GM19025 (cell line): ENCODE results near the gene CPLX1.

ENCODE experiments used
- ATAC-seq: cut with Tn5 transposase; IDR thresholded peaks from one replicate; pipeline ENCODE4 v1.9.1; 2021; ENCODE audit warnings: mild to moderate bottlenecking, low read depth, moderate library complexity; ENCODE audit not compliant: unreplicated experiment

The CPLX1 gene

DNA sequence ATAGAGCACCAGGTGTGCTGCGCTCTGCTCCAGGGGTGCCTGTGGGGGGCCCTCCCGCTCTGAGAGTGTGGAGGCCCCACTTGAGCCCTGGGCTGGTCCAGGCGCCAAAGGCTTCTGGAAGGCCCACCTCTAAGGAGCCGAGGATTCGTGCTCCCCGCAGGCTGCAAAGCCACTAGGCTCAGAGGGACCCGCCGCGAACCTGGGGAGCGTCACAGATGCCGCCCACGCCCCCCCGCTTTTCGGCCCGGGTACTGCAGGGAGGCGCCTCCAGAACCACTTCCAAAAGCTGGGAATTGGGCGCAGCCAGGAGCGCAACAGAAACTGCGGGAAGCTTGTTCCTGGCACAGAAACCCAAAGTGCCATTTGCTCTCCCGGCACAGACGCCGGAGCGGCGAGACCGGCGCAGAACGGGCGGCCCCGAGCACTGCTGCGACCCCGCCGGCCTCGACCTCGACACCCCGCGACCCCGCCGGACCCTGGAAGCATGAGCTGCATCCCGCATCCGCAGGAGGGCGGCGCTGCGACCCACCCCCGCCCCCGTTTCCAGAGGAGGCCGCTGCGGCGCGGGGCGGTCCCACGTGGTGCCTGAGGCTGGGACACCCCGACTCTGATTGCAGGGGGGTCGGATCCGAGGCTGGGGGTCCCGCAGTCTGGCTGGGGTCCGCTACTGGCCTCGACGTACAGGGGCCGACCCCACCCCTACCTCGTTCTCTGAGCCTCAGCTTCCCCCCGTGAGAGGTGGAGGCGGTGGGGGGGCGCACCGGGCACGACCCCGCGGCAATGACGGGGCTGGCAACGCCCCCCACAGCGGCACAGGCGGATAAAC, 30.8 kb downstream of the CPLX1 start:
- no peak for ATAC-seq

- no peak for ATAC-seq
Measured at GRCh38 chr4:793941-794621, 31.8 kb downstream of the CPLX1 start.

DNA sequence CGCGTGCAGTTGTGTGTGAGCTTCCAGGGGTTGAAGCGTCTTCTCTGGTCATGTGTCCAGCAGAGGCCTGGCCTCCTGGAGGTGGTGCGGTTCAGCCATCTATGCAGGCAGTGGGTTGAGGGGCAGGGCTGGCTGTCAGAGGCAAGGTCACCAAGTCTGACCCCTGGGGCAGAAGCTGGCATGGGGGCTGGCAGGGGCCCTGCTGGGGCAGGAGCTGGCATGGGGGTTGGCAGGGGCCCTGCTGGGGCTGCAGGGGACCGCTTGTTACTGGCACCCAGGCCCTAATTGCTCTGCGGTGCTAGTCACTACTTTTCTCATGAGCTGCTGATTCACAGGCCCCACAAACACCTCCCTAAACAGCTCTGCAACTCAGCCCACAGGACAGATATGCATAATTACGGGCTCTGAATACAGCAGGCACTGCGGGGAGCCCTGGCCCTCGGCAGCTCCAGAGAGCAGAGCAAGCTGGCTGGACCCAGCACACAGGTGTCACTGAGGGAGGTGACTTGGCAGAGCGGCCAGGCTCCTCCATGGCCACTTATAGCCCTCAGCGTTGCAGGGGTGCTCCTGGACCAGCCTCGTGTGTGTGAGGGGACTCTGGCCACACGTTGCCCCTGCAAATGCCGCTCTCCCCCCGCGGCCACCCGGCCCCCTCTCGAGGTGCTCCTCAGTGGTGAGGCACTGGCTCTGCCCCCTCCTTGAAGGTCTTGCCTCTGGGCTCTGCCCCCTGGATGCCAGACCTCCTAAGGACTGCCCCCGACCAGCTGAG, 32.7 kb downstream of the CPLX1 start:
- no peak for ATAC-seq

- no peak for ATAC-seq
Measured at GRCh38 chr4:792626-793092, 33.3 kb downstream of the CPLX1 start.

GRCh38 chr4:791898-792625, 33.9 kb downstream of the CPLX1 start:
- ATAC-seq: no peak

DNA sequence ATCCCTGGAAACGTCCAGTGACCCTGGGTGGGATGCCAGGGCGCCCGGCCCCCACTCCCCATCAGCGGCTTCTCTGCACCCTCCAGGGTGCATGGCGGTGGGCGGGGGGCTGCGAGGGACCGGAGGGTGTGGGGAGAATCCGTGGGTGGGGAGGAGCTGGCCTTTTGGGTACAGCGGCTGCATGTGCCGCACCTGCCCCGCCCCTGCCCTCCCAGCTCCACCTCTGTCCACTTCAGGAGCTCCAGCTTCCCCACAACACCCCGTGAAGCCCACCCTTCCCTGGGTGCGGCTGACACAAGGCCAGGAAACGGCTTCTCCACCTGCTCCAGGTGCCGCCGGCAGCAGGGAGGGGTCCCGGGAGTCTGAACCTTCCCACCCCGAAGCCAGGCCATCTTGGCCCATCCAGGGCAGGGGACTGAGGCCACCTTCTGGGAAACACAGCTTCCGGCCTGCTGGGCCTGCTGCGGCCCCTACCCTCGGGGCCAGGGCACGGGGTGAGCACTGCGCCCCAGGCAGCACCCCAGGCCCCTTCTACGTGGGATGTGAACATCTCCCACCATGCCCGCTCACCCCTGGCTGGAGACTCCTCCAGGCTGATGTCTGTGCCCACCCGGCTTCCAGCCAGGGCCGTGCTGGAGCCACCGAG, 34.6 kb downstream of the CPLX1 start:
- no peak for ATAC-seq

- no peak for ATAC-seq
Measured at GRCh38 chr4:790466-790820, 35.5 kb downstream of the CPLX1 start.

DNA sequence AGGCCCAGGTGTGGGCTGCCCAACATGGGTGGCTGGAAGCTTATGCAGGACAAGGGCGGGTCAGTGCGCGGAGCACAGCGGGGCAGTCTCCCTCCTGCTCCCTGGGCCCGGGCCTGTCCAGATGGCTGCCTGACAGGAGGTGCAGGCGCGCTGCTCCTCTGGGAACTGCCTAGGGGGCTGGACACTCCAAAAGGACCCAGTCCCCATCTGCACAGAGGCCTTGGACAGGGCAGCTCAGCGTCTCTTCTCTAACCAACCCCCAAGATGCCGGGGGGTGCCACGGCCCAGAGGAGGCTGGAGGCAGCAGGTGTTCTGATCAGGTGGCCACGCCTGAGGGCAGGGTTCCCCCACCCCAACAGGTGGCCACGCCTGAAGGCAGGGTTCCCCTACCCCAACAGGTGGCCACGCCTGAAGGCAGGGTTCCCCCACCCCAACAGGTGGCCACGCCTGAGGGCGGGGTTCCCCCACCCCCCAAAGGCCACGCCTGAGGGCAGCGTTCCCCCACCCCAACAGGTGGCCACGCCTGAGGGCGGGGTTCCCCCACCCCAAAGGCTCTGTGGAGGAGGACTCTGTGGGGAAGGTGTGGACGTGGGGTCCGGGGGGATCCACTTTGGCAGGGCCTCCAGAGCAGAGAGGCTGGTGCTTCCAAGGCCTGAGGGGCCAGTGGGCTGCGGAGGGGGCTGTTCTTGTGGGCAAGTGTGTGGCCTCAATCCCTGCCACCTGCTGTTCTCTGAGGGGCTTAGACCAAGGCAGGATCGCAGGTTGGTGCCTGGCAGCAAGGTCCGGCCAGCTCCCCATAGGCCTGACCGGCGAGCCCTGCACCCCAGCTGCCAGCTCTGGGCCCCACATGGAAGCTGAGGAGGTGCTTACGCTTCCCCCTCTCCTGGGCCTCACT, 36.1 kb downstream of the CPLX1 start:
- no peak for ATAC-seq

- ATAC-seq: no peak
Measured at GRCh38 chr4:788636-789297, 37.2 kb downstream of the CPLX1 start.

DNA sequence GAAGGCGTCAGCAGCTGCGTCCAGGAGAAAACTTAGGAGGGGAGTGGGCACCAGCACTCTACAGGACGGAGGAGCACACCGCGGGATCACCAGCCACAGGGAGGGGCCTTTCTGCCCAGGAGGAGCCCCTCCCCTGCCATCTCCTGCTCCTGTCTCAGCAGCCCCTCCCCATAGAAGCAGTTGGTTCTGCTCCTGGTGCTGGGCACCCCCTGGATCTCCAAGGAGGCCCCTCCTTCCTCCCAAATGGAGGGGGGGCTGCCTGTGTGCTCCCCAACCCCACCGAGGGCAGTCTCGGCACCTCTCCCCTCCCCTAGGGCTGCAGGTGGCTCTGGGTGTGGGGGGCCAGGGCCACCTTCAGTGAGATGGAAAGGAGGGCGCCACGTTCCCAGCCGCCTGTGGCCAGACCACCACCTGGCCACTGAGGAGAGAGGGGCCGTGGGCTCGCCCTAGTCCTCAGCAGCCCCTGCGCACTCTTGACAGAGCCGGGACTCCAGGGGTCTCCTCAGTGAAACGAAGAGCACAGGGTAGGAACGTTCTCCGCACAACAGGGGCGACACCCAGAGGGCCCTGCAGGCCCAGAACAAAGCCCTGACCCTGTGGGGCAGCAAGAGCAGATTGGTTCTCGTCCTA, 37.8 kb downstream of the CPLX1 start:
- no peak for ATAC-seq

GRCh38 chr4:787561-787981, 38.4 kb downstream of the CPLX1 start:
- no peak for ATAC-seq

- no peak for ATAC-seq
Measured at GRCh38 chr4:786861-787300, 39.0 kb downstream of the CPLX1 start.

- no peak for ATAC-seq
Measured at GRCh38 chr4:786074-786741, 39.7 kb downstream of the CPLX1 start.

DNA sequence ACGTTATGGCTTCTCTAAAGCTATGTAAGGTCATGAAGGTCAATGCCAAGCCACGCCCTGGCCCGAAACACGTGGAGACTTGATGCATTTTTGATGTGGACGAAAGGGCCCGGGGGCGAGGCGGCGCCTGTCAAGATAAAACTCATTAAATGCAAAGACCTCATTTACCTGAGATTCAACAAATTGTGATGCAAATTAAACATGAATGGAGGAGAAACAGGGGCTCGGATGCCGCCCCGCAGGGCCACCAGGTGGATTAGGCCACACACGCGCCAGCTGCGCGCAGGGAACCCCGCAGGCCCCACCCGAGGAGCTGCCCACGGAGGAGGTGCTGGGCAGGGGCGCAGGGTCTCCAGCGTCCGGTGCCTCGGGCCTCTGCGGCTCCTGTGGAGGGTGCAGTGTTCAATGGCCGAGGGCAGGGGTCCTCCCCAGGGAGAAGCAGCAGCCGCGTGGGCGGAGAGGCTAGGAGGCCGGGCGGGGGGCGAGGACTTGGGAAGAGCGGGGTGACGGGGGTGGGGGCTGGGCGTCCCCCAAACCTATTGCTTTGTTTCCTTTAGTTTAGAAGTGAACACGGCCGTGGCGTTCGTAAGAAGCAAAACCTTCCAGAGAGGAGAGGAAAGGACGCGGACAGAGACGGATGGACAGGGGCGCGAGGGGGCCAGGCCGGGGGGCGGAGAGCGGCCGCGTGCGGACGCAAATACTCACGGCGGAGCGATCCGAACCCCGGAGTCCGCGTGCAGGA, 40.4 kb downstream of the CPLX1 start:
- no peak for ATAC-seq

GRCh38 chr4:784401-785331, 41.3 kb downstream of the CPLX1 start:
- no peak for ATAC-seq
